ENCODE measurements around the gene RBKS.
A peak's percentile ranks its signal among the peaks of the same experiment; 100 is the strongest.
"Not testable (repeated sequence)": the region's sequence is repeated elsewhere in the genome, so short reads cannot be mapped to it uniquely, and the experiment has no call there.

Gene RBKS

DNA sequence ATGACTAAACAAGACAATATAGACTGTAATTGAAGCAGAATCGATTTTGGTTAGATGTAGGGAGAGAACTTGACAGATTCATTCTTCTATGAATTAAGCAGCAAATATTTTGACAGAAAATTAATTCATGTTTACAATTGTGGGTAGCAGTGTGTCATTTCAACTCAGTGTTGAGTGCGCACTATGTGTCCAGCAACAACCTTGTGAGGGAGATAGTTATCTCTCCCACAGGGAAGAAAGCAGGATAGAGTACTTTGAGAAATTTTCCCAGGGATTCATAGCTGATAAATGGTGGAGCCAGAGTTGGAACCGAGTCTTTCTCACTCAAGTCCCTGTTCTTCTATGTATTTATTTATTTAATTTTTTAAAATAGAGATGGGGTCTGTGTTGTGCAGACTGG is 113.5 kb downstream of the RBKS start:
- TF ChIP-seq POLR2A (IDR thresholded peaks at IDR 0.05; ENCODE audit: low read depth, low read length), result no peak
- DNase-seq (ENCODE audit: insufficient read length, low spot score), result no peak
- FAIRE-seq, result no peak

DNA sequence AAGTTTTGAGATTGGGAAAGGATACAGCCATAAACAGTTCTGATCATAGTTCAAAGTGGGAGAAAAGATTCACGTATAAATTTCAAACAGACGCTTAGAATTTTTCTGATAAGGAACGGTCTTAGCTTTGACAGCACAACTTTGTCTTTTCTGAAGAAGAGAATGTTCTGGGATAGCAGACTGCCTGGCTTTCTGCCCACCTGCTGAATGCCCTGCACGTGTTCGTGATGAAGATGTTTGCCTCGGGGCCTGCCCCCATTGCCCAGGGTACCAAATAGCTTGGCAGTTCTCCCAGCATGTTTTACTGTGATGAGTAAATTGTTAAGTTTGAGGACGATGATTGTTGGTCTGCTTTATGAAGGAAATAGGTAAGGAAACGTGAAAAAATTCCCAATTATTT is 114.1 kb downstream of the RBKS start:
- TF ChIP-seq POLR2A (IDR thresholded peaks at IDR 0.05; ENCODE audit: low read depth, low read length), result no peak
- no peak for DNase-seq (ENCODE audit: insufficient read length, low spot score)
- no peak for FAIRE-seq

DNA sequence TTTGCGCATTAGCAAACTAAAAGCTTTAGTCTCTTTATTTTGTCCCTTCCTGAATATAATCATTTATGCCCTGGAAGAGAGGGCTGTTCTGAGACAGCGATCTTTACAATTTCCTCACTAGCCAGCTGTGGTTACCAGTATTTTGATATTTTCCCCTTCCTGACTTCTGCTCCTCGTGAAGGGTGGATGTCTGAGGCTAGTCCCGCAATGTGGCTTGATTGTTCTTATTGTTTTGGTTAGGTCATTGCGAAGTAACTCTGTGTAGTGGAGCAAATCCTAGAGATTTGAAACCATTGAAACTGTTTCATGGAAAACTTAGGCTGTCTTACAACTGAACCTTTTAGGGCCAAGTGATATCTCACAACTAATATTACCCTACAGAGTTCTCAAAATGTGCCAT is 116.2 kb downstream of the RBKS start:
- TF ChIP-seq POLR2A (IDR thresholded peaks at IDR 0.05; ENCODE audit: low read depth, low read length), result no peak
- DNase-seq (ENCODE audit: insufficient read length, low spot score) (no peak), FAIRE-seq (no peak)

DNA sequence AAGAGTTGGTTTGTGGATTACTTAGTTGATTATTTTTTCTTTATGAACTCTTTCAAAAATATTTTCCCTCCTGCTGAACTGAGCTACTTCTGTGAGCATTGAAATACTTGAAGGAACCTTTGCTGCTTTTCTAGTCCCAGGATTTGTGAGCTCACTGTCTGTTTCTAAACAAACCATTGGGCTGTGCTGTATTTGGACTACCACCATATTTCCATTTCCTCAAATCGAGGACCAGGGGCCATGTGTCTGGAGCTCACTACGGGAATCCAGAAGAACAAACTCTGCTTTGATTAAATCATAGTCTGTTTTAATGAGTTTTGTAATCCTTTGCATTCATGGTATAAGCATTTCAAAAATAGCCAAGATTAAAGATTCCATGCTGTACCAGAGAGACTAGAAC is 117.4 kb downstream of the RBKS start:
- DNase-seq (ENCODE audit: insufficient read length, low spot score) (no peak), FAIRE-seq (no peak)
- TF ChIP-seq POLR2A (IDR thresholded peaks at IDR 0.05; ENCODE audit: low read depth, low read length), result no peak

DNA sequence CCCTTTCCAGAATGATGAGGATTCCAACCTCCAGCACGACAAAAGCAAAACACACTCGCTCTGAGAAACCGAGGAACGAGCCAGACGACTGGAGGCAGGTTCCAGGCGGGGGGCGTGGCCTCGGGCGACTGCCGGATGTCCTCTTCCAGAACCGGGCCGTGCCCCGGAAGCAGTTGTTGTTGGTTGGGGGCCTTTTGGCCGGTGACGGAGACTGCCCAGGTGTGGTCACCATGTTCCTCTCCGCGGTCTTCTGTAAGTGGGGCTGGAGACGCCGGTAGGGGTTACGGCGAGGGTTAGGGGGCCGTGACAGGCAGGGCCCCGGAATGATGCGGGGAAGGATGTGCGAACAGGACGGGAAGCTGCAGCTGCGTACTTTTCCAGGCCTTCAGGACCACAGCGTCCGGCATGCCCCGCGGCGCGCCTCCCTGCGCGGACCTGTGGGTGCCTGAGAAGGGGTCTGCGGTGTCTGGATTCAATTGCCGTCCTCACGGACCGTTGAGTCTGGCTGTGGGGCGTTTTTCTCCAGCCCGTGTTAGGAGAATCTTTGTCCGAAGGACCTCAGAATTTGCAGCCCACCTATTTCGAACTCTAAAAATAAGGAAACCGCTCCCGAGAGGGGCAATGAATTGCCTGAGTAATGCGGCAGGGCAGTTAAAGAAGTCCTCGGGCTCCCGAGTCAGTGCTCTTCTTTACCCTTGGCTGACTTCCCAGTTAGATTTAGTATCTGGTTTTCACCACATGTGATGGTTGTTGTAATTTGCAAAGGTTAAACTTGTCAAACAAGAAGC is 118.4 kb downstream of the RBKS start, which contains the start of gene MRPL33:
TSS of gene MRPL33 (plus strand) at position 172 of the 788 bp plus-strand sequence. CDS start at position 231, 59 bp downstream.
- DNase-seq (ENCODE audit: insufficient read length, low spot score) (peak; percentile 90), FAIRE-seq (peak; percentile 89)
- TF ChIP-seq POLR2A (IDR thresholded peaks at IDR 0.05; ENCODE audit: low read depth, low read length), result no peak

DNA sequence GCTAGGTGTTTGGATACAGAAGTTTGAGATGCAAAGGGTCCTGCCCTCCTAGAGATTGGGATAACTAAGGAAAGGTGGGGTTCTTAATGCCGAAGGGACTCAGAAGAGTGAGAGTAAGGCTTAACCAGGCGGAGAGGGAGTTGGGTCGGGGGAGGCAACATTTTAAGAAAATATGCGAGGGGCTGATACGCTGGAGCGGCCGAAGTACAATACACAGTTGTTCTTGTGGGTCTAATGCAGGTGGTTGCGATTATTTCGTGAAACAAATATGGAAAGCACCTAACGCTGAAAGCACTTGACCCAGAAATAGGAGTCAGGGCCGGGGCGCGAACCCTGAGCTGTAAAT is 119.0 kb downstream of the RBKS start:
- FAIRE-seq, result no peak
- TF ChIP-seq POLR2A (IDR thresholded peaks at IDR 0.05; ENCODE audit: low read depth, low read length), result no peak
- no peak for DNase-seq (ENCODE audit: insufficient read length, low spot score)

DNA sequence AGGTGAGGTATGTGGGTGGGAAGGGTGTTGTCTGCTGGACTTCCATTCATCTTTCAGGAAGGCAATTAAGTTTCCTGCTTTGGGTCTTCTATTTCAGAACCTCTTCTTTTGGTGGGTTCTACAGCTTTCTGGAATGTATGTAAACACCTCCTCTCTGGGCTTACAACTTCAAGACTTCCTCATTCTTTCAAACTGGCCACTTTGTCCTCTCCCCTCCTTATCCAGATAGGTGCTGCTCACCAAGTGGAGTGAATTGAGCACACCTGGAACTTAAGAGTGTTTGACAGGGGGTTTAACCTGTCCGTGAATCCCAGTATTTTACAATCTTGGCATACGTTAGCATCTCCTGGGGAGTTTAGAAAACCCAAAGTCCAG is 123.9 kb downstream of the RBKS start:
- FAIRE-seq, result no peak
- no peak for DNase-seq (ENCODE audit: insufficient read length, low spot score)
- TF ChIP-seq POLR2A (IDR thresholded peaks at IDR 0.05; ENCODE audit: low read depth, low read length), result no peak

DNA sequence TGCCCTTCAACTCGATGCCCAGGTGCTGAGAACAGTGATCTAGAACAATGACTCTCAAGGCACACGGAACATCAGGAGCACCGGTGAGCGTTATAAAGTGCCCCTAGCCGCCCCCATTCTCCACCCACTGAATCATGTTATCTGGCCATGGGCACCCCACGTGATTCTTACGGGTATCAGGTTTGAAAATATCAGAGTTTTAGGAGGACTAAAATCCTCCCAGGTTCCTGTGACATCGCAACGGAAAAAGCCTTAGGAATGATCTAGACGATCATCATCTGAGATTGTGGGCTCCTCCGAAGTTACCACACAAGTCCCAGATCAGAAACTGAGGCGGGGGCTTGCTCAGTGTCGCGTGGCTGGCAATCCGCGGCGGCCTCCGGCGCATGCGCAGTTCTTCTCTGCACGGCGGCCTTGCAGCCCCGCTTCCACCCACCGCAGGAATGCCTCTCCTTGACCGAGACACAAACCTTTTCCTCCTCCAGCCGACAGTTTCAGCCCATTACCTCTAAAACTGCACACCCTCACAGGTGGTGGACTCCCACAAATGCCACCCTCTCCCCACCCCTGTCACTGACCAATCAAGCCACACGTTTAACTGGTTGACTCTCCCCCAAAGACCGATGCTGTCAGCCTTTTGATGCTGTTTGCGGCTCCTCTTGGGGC is 124.4 kb downstream of the RBKS start:
- DNase-seq (ENCODE audit: insufficient read length, low spot score), result no peak
- FAIRE-seq, result no peak
- no peak for TF ChIP-seq POLR2A (IDR thresholded peaks at IDR 0.05; ENCODE audit: low read depth, low read length)

DNA sequence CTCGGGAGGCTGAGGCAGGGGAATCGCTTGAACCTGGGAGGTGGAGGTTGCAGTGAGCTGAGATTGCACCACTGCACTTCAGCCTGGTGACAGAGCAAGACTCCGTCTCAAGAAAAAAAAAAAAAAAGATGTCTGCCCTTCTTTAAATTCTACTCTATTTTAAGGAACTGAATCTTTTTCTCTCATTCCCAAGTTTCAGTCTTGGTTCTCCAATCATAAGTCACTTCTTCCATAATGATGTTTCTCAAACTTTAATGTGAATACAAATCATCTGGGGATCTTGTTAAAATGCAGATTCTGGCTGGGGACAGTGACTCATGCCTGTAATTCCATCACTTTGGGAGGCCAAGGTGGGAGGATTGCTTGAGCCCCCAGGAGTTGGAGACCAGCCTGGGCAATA is 125.7 kb downstream of the RBKS start:
- FAIRE-seq; DNase-seq (ENCODE audit: insufficient read length, low spot score): not testable (repeated sequence)

DNA sequence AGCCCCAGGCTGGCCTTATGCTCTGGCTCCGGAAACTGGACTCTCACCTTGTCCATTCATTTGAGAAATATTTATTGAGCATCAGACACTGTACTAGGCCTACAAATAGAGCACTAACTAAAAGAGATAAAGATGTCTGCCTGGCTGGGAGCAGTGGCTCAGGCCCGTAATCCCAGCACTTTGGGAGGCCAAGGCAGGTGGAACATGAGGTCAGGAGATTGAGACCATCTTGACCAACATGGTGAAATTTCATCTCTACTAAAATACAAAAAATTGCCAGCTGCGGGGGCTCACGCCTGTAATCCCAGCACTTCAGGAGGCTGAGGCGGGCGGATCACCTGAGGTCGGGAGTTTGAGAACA is 126.3 kb downstream of the RBKS start:
- DNase-seq (ENCODE audit: insufficient read length, low spot score) (no peak), FAIRE-seq (no peak)
- TF ChIP-seq POLR2A (IDR thresholded peaks at IDR 0.05; ENCODE audit: low read depth, low read length), result no peak

DNA sequence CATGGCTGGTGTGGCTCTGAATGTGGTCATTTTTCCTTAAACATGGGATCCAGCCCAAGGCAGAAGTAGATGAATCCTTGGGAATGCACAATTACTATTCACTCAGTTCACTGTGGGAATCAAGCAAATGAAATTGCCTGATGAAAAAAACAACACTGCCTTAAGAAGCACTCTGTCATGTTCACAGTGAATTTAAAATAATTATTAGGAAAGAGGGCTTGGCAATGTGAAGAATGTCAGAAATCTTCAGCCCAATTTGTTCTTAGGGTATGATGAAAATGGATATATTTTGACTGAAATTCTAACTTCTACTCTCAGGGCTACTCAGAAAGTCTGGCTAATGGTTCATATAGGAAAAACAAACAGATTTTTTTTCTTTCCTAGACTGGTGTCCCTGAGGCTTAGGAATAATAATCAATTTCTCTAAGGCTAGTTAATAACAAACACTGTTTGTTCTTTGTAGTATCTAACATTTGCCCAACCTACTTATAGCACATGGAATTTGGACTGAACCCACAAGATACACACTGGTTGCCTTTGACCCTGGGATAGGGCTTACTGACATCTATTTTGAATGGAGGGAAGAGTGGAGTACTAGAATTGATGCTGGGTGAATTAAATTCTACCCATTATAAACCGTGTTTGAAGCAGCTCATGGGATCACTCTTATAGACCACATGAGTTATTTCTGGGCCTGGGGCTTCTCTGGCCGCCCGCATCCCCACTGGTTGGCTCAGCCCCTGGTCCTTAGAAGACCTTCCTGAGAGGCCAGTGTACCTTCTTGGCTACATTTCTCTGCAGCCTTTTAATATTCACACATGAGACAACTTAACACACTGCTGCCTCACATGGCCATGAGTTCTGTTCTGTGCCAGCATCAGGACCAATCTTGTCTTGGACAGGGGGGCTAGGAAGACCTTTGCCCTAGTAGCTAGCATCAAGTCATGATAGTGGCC is 127.0 kb downstream of the RBKS start:
- TF ChIP-seq POLR2A (IDR thresholded peaks at IDR 0.05; ENCODE audit: low read depth, low read length), result no peak
- FAIRE-seq (no peak), DNase-seq (ENCODE audit: insufficient read length, low spot score) (no peak)

DNA sequence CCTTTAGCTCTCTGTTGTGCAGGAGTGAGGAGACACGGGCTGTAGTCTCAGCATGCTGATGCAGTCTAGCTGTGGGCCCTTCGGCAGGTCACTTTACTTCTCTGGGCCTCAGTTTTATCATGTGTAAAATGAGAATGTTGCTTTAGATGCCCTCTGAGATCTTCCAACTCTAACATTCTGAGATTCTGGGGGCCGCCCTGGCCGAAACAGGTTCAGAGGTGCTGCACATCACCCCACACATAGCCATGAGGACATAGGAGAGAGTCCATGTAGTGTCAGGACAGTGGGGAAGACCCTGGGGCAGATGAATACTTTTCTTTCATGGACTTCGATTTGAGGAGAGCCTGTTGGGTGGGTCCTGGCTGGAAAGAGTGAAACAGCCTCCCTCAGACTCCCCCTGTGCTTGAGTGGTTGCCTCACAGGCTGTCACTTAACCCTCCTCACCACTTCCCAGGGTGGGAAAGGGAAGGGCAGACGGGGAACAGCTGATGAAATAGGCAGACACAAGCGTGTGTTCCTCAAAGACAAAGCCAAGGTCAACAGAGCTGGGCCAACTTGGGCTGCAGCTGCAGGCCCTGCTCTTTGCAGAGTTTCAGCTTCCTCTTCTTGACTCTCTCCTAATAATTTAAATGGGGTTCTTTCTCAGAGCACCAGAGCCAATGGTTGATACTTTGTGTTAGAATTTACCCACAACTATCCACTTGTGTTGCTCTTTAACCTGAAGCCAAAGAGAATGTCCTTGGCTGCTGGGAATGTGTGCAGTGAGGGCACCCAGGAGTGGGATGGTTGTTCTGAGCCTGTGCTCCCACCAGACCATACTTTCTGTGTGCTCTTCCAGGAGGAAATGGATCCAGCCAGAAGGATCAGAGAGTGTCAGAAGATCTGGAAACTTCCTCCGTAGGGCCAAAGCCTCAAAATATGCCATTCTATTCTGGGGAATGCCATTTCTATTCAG is 133.4 kb downstream of the RBKS start:
- no peak for FAIRE-seq

DNA sequence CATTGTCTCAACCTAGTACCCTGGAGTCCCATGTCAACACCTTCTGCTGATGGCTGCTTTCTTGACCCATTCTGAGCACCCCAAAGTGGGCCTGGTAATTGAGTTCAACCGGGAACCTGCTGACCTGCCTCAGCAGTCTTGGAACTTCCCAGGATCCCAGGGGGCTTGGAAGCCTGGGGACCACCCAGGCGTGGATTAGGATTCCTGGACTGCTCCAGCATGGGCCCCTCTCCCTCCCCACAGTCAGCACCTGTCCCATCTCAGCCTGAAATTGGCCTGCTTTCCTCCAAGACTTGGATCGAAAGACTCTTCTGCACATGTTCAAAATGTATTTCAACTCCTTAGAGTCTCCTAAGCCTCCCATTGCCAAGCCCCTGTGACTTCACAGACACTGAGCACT is 134.1 kb downstream of the RBKS start:
- FAIRE-seq, result no peak
- DNase-seq (ENCODE audit: insufficient read length, low spot score), result no peak
- no peak for TF ChIP-seq POLR2A (IDR thresholded peaks at IDR 0.05; ENCODE audit: low read depth, low read length)

More for the DNA sequence above, 133.4 kb downstream of the RBKS start:
- no peak for TF ChIP-seq POLR2A (IDR thresholded peaks at IDR 0.05; ENCODE audit: low read depth, low read length)
- no peak for DNase-seq (ENCODE audit: insufficient read length, low spot score)

All from H54 (cell line).